Measurements from ENCODE around the gene CAMKMT. TPM values are rescaled to one million over a fixed set of nuclear protein-coding genes. Genes with fewer than 3 reads are reported as not detected.

Gene CAMKMT
- total RNA-seq, 5 donors from 2014 or later (not counting 1 experiment from before 2014, with no cell fraction given), result 11.9 to 20.2 (median 16.5) TPM

- WGBS (ENCODE audit: insufficient coverage), result no CpG with 5 or more reads among the region's 4 CpGs
- Mint-ChIP-seq H3K27me3 (no peaks in the 10 kb centered on the region), H3K4me1 (peaks cover 0 to 5% (median 2%) of the 10 kb centered on the region in 3 donors), H3K27ac (no peak overlapping the region), H3K4me3 (no peak overlapping the region), H3K9me3 (no peaks in the 10 kb centered on the region), H3K36me3 (peaks cover 68% of the 10 kb centered on the region)
- DNase-seq (no peak), ATAC-seq (replicated peaks in 1 of 4) (no peak)
- Histone ChIP-seq H3K4me1 (ENCODE audit: control insufficient read depth in 1 of 2, extremely low read depth in 1 of 2, insufficient read depth in 2 of 2, low read length in 2 of 2) (no peaks in the 10 kb centered on the region), H3K27ac (ENCODE audit: low read length) (no peak overlapping the region), H3K27me3 (replicated peaks in 1 of 2; ENCODE audit: control insufficient read depth in 2 of 2, extremely low read depth in 1 of 2, insufficient read depth in 2 of 2, low read length in 1 of 2) (no peaks in the 10 kb centered on the region), H3K36me3 (ENCODE audit: control insufficient read depth in 2 of 2, extremely low read depth in 1 of 2, insufficient read depth in 1 of 2, low read length in 1 of 2) (peaks cover 3 to 56% of the 10 kb centered on the region in 2 donors), H3K4me3 (ENCODE audit: control insufficient read depth in 1 of 2, extremely low read depth in 1 of 2, low read length in 1 of 2) (no peak overlapping the region), H3K9me3 (no peaks in the 10 kb centered on the region)
- POLR2A ChIA-PET, result interaction anchor here in 1 of 2 donors (0.6 kb wide), 1 partner anchor 24 kb away, joined by 4 read pairs; no protein-coding TSS in a partner anchor
- CTCF ChIA-PET, result interaction anchor here in 1 of 2 donors (0.6 kb wide), 1 partner anchor 18 kb away, joined by 4 read pairs; no protein-coding TSS in a partner anchor
Observed at GRCh38 chr2:44325897-44326296, 35.9 kb upstream of the CAMKMT start.

- ATAC-seq (replicated peaks in 1 of 4) (no peak), DNase-seq (no peak)
- Histone ChIP-seq H3K4me1 (ENCODE audit: control insufficient read depth in 1 of 2, extremely low read depth in 1 of 2, insufficient read depth in 2 of 2, low read length in 2 of 2) (no peaks in the 10 kb centered on the region), H3K27ac (ENCODE audit: low read length) (no peak overlapping the region), H3K27me3 (replicated peaks in 1 of 2; ENCODE audit: control insufficient read depth in 2 of 2, extremely low read depth in 1 of 2, insufficient read depth in 2 of 2, low read length in 1 of 2) (no peaks in the 10 kb centered on the region), H3K4me3 (ENCODE audit: control insufficient read depth in 1 of 2, extremely low read depth in 1 of 2, low read length in 1 of 2) (no peak overlapping the region), H3K36me3 (ENCODE audit: control insufficient read depth in 2 of 2, extremely low read depth in 1 of 2, insufficient read depth in 1 of 2, low read length in 1 of 2) (peaks cover 3 to 53% of the 10 kb centered on the region in 2 donors), H3K9me3 (no peaks in the 10 kb centered on the region)
- Mint-ChIP-seq H3K4me1 (peaks cover 0 to 5% (median 2%) of the 10 kb centered on the region in 3 donors), H3K4me3 (no peak overlapping the region), H3K36me3 (peaks cover 67% of the 10 kb centered on the region), H3K9me3 (no peaks in the 10 kb centered on the region), H3K27me3 (no peaks in the 10 kb centered on the region), H3K27ac (no peak overlapping the region)
- ChIA-PET POLR2A (no interaction called here), CTCF (no interaction called here)
- 86% methylated on average over 7 of the region's 13 CpGs for WGBS (ENCODE audit: insufficient coverage)
Observed at GRCh38 chr2:44326548-44327264, 35.0 kb upstream of the CAMKMT start.

DNA sequence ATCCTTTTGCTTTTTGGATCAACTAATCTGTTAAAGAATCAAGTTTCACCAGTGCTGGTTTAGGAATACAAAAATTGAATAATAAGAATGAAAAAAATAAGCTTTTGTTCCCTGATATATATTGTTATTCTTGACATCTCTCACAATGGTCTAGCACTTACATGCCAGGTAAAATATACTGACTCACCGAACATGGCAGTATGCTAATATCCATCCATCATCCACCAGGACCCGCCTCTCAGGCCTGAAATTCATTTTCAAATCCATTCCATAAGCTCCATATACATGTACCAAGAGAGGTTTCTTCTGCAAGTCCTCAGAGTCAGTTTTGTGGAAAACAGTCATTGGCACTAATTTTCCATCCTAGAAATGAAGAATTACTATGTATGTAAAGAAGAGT is 33.0 kb upstream of the CAMKMT start:
- Mint-ChIP-seq H3K9me3 (no peaks in the 10 kb centered on the region), H3K36me3 (peaks cover 61% of the 10 kb centered on the region), H3K4me1 (peaks cover 0 to 5% (median 2%) of the 10 kb centered on the region in 3 donors), H3K27me3 (no peaks in the 10 kb centered on the region), H3K4me3 (no peak overlapping the region), H3K27ac (no peak overlapping the region)
- Histone ChIP-seq H3K9me3 (no peaks in the 10 kb centered on the region), H3K27ac (ENCODE audit: low read length) (no peak overlapping the region), H3K36me3 (ENCODE audit: control insufficient read depth in 2 of 2, extremely low read depth in 1 of 2, insufficient read depth in 1 of 2, low read length in 1 of 2) (peaks cover 13 to 42% of the 10 kb centered on the region in 2 donors), H3K4me1 (ENCODE audit: control insufficient read depth in 1 of 2, extremely low read depth in 1 of 2, insufficient read depth in 2 of 2, low read length in 2 of 2) (no peaks in the 10 kb centered on the region), H3K4me3 (ENCODE audit: control insufficient read depth in 1 of 2, extremely low read depth in 1 of 2, low read length in 1 of 2) (no peak overlapping the region), H3K27me3 (replicated peaks in 1 of 2; ENCODE audit: control insufficient read depth in 2 of 2, extremely low read depth in 1 of 2, insufficient read depth in 2 of 2, low read length in 1 of 2) (no peaks in the 10 kb centered on the region)
- ATAC-seq (replicated peaks in 1 of 4) (no peak), DNase-seq (no peak)
- POLR2A ChIA-PET, result interaction anchor here in 1 of 2 donors (0.5 kb wide), 1 partner anchor 129 kb away, joined by 5 read pairs; no protein-coding TSS in a partner anchor
- CTCF ChIA-PET, result interaction anchor here in 1 of 2 donors (1.2 kb wide), 1 partner anchor 33 kb away, joined by 3 read pairs; the partner anchor contains the start of gene CAMKMT
- WGBS (ENCODE audit: insufficient coverage), result no CpG with 5 or more reads among the region's 2 CpGs

- no CpG with 5 or more reads among the region's 2 CpGs for WGBS (ENCODE audit: insufficient coverage)
- Histone ChIP-seq H3K36me3 (ENCODE audit: control insufficient read depth in 2 of 2, extremely low read depth in 1 of 2, insufficient read depth in 1 of 2, low read length in 1 of 2) (peaks cover 13 to 43% of the 10 kb centered on the region in 2 donors), H3K4me1 (ENCODE audit: control insufficient read depth in 1 of 2, extremely low read depth in 1 of 2, insufficient read depth in 2 of 2, low read length in 2 of 2) (no peaks in the 10 kb centered on the region), H3K4me3 (ENCODE audit: control insufficient read depth in 1 of 2, extremely low read depth in 1 of 2, low read length in 1 of 2) (no peak overlapping the region), H3K27me3 (replicated peaks in 1 of 2; ENCODE audit: control insufficient read depth in 2 of 2, extremely low read depth in 1 of 2, insufficient read depth in 2 of 2, low read length in 1 of 2) (no peaks in the 10 kb centered on the region), H3K27ac (ENCODE audit: low read length) (no peak overlapping the region), H3K9me3 (no peaks in the 10 kb centered on the region)
- ChIA-PET CTCF (interaction anchor here in 1 of 2 donors (1.2 kb wide), 1 partner anchor 32 kb away, joined by 3 read pairs; the partner anchor contains the start of gene CAMKMT), POLR2A (no interaction called here)
- H3K36me3 Mint-ChIP-seq, result peaks cover 61% of the 10 kb centered on the region
- peaks cover 0 to 5% (median 2%) of the 10 kb centered on the region in 3 donors for H3K4me1 Mint-ChIP-seq
- no peak overlapping the region for H3K27ac Mint-ChIP-seq
- H3K4me3 Mint-ChIP-seq, result no peak overlapping the region
- no peaks in the 10 kb centered on the region for H3K9me3 Mint-ChIP-seq
- DNase-seq, result no peak
- ATAC-seq (replicated peaks in 1 of 4), result no peak
- H3K27me3 Mint-ChIP-seq, result no peaks in the 10 kb centered on the region
Observed at GRCh38 chr2:44329343-44329742, 32.4 kb upstream of the CAMKMT start.

DNA sequence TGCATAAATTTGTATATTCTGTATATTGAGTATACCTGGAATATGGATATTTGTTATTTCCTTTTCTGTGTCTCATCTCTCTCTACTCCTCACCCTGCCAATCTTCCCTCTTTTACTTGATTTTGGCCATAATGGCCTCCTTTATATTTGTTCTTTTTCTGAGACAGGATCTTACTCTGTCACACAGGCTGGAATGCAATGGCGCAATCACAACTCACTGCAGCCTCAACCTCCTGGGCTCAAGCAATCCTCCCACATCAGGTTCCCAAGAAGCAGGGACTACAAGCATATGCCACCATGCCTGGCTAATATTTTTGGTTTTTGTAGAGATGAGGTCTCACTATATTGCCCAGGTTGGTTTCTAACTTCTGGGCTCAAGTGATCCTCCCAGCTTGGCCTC is 30.9 kb upstream of the CAMKMT start:
- H3K27me3 ChIP-seq (replicated peaks in 1 of 2; ENCODE audit: control insufficient read depth in 2 of 2, extremely low read depth in 1 of 2, insufficient read depth in 2 of 2, low read length in 1 of 2), result no peaks in the 10 kb centered on the region
- CTCF ChIA-PET, result no interaction called here
- no peak overlapping the region for H3K4me3 ChIP-seq (ENCODE audit: control insufficient read depth in 1 of 2, extremely low read depth in 1 of 2, low read length in 1 of 2)
- Mint-ChIP-seq H3K27me3 (no peaks in the 10 kb centered on the region), H3K36me3 (peaks cover 57% of the 10 kb centered on the region), H3K4me1 (peaks cover 5 to 9% (median 8%) of the 10 kb centered on the region in 3 donors), H3K27ac (no peak overlapping the region), H3K4me3 (no peak overlapping the region), H3K9me3 (no peaks in the 10 kb centered on the region)
- H3K36me3 ChIP-seq (ENCODE audit: control insufficient read depth in 2 of 2, extremely low read depth in 1 of 2, insufficient read depth in 1 of 2, low read length in 1 of 2), result peaks cover 13 to 40% of the 10 kb centered on the region in 2 donors
- H3K9me3 ChIP-seq, result no peaks in the 10 kb centered on the region
- no peaks in the 10 kb centered on the region for H3K4me1 ChIP-seq (ENCODE audit: control insufficient read depth in 1 of 2, extremely low read depth in 1 of 2, insufficient read depth in 2 of 2, low read length in 2 of 2)
- ATAC-seq (replicated peaks in 1 of 4) (no peak), DNase-seq (no peak)
- POLR2A ChIA-PET, result no interaction called here
- no peak overlapping the region for H3K27ac ChIP-seq (ENCODE audit: low read length)
- no CpG with 5 or more reads among the region's 1 CpG for WGBS (ENCODE audit: insufficient coverage)

- ATAC-seq (replicated peaks in 1 of 4), result no peak
- no peak overlapping the region for H3K27ac ChIP-seq (ENCODE audit: low read length)
- H3K4me3 Mint-ChIP-seq, result no peak overlapping the region
- H3K27me3 Mint-ChIP-seq, result no peaks in the 10 kb centered on the region
- ChIA-PET POLR2A (no interaction called here), CTCF (no interaction called here)
- no CpG with 5 or more reads among the region's 1 CpG for WGBS (ENCODE audit: insufficient coverage)
- H3K27ac Mint-ChIP-seq, result no peak overlapping the region
- no peaks in the 10 kb centered on the region for H3K9me3 ChIP-seq
- H3K4me1 ChIP-seq (ENCODE audit: control insufficient read depth in 1 of 2, extremely low read depth in 1 of 2, insufficient read depth in 2 of 2, low read length in 2 of 2), result no peaks in the 10 kb centered on the region
- DNase-seq, result no peak
- H3K4me1 Mint-ChIP-seq, result peaks cover 16 to 17% (median 17%) of the 10 kb centered on the region in 3 donors
- no peaks in the 10 kb centered on the region for H3K9me3 Mint-ChIP-seq
- no peaks in the 10 kb centered on the region for H3K27me3 ChIP-seq (replicated peaks in 1 of 2; ENCODE audit: control insufficient read depth in 2 of 2, extremely low read depth in 1 of 2, insufficient read depth in 2 of 2, low read length in 1 of 2)
- peaks cover 16 to 43% of the 10 kb centered on the region in 2 donors for H3K36me3 ChIP-seq (ENCODE audit: control insufficient read depth in 2 of 2, extremely low read depth in 1 of 2, insufficient read depth in 1 of 2, low read length in 1 of 2)
- peaks cover 69% of the 10 kb centered on the region for H3K36me3 Mint-ChIP-seq
- H3K4me3 ChIP-seq (ENCODE audit: control insufficient read depth in 1 of 2, extremely low read depth in 1 of 2, low read length in 1 of 2), result no peak overlapping the region
Observed at GRCh38 chr2:44333994-44334393, 27.8 kb upstream of the CAMKMT start.

All from T-cell (primary cell).